CD4-positive, alpha-beta T cell (primary cell): Measurements from ENCODE around the gene RAI1. TPM values are rescaled to one million over a fixed set of nuclear protein-coding genes. Genes with fewer than 3 reads are reported as not detected.
A peak's percentile ranks its signal among the peaks of the same experiment; 100 is the strongest.

Source experiments
- ATAC-seq: fragments of 200-7000 bp; cut with Tn5 transposase; one replicate; pipeline ENCODE4 v1.10.0; 2022; ENCODE audit warnings: mild to moderate bottlenecking; ENCODE audit not compliant: poor library complexity
- CTCF ChIA-PET: fragments of 350-600 bp; sonication (Branson Sonifier 250); formaldehyde crosslinking; loops from one replicate; lab custom pipeline; 2021; ENCODE audit warnings: antibody characterized with exemption, inconsistent platforms; lab: Charles Lee
- POLR2A ChIA-PET: fragments of 350-600 bp; sonication (Branson Sonifier 250); formaldehyde crosslinking; loops from one replicate; lab custom pipeline; 2021; ENCODE audit warnings: antibody characterized with exemption, inconsistent platforms; lab: Charles Lee
- DNase-seq, 14 experiments: peaks; one replicate each; pipeline ENCODE4 v3.0.0-alpha.2; 2013 to 2020; ENCODE audit warnings: mixed read lengths in 2 of 14
- H3K27ac ChIP-seq, 2 donors: one replicate each; pipeline versions ENCODE4 v1.5.1 to v1.7.0; 2013; ENCODE audit warnings: low read length in 2 of 2, low read depth in 1 of 2, mild to moderate bottlenecking in 1 of 2
- H3K27me3 ChIP-seq, 2 experiments: 1 replicate in 1 of 2; 2 replicates in 1 of 2; pipeline versions ENCODE4 v1.6.1 to v1.7.0; 2013; ENCODE audit warnings: low read length in 2 of 2, control low read depth in 1 of 2, mild to moderate bottlenecking in 1 of 2, moderate library complexity in 1 of 2; ENCODE audit not compliant: insufficient read depth in 2 of 2, control insufficient read depth in 1 of 2
- H3K36me3 ChIP-seq: one replicate; pipeline ENCODE4 v1.6.1; 2013; ENCODE audit warnings: low read length, control low read depth; ENCODE audit not compliant: insufficient read depth
- H3K4me1 ChIP-seq: one replicate; pipeline ENCODE4 v1.6.1; 2013; ENCODE audit warnings: low read length, control low read depth; ENCODE audit not compliant: insufficient read depth
- H3K4me3 ChIP-seq: one replicate; pipeline ENCODE4 v1.5.1; 2013; ENCODE audit warnings: mild to moderate bottlenecking, low read length, moderate library complexity
- H3K9me3 ChIP-seq, 2 experiments: 1 replicate in 1 of 2; 2 replicates in 1 of 2; pipeline versions ENCODE4 v1.6.1 to v1.7.0; 2013; ENCODE audit warnings: low read length in 2 of 2, mild to moderate bottlenecking in 2 of 2, control low read depth in 1 of 2, moderate library complexity in 1 of 2; ENCODE audit not compliant: control insufficient read depth in 1 of 2, insufficient read depth in 1 of 2
- H3K27ac Mint-ChIP-seq: one replicate; pipeline ENCODE4 v1.8.0; 2020; ENCODE audit warnings: mixed read lengths
- H3K27me3 Mint-ChIP-seq: one replicate; pipeline ENCODE4 v1.8.0; 2021; ENCODE audit warnings: mixed read lengths
- H3K36me3 Mint-ChIP-seq: one replicate; pipeline ENCODE4 v1.8.0; 2021; ENCODE audit warnings: low read depth, mixed read lengths
- H3K4me1 Mint-ChIP-seq: one replicate; pipeline ENCODE4 v1.8.0; 2021; ENCODE audit warnings: low read depth, mixed read lengths
- H3K4me3 Mint-ChIP-seq: one replicate; pipeline ENCODE4 v1.8.0; 2020; ENCODE audit warnings: mild to moderate bottlenecking, mixed read lengths
- H3K9me3 Mint-ChIP-seq: one replicate; pipeline ENCODE4 v1.8.0; 2020; ENCODE audit warnings: mixed read lengths
- intact Hi-C, 2 experiments: fragments of 100-400 bp; cut with DNase I in 1 of 2; cut with micrococcal nuclease in 1 of 2; formaldehyde crosslinking; loops; one replicate each; pipeline versions ENCODE4 v1.15.1 to v1.9.0; 2023 to 2025; cut with DNase I, micrococcal nuclease
- total RNA-seq, 174 experiments: library from RNA in 2 of 174; stranded (reverse) in 2 of 174; gene quantifications; one replicate each; pipeline ENCODE4 v1.2.3 and lab custom pipeline; 2021 to 2026
- TF ChIP-seq, protein P1 (sequence below): fragments of 200-600 bp; IDR thresholded peaks from one replicate; pipeline ENCODE4 v1.8.0; 2022; ENCODE audit warnings: antibody characterized with exemption, mild to moderate bottlenecking

Gene RAI1
- total RNA-seq, 2 experiments from 2014 or later: 19.3 to 25.2 TPM

DNA sequence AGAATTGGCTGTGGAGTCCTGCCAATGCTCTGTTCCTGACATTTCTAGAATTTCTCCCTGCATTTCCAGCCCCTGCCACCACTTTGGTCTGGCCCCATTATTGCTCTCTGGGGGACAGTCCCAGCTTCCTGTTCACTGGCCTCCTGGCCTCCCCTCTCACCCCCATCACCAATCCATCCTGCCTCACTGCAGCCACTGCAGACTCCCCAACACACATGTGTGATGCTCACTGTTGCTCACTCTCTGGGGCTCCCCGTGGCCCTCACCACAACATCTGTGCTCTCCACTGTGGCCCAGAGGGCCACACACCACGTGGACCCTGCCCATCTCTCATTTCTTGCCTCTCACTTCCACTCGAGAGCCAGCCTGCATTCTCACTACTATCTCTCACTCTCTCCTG lies 91.0 kb downstream of the RAI1 start:
- Mint-ChIP-seq H3K9me3 (no peaks in the 10 kb centered on the region), H3K27ac (no peak overlapping the region), H3K4me1 (no peaks in the 10 kb centered on the region), H3K27me3 (no peaks in the 10 kb centered on the region), H3K36me3 (no peaks in the 10 kb centered on the region), H3K4me3 (no peak overlapping the region)
- POLR2A ChIA-PET: no interaction called here
- no peaks in the 10 kb centered on the region for H3K36me3 ChIP-seq
- H3K4me3 ChIP-seq: no peak overlapping the region
- no peaks in the 10 kb centered on the region for H3K9me3 ChIP-seq
- H3K27me3 ChIP-seq: no peaks in the 10 kb centered on the region
- intact Hi-C loops: loop anchor here in 1 of 2 experiments (5.0 kb wide), 1 partner anchor 40 kb away; no protein-coding TSS in a partner anchor
- TF ChIP-seq, protein P1, sequence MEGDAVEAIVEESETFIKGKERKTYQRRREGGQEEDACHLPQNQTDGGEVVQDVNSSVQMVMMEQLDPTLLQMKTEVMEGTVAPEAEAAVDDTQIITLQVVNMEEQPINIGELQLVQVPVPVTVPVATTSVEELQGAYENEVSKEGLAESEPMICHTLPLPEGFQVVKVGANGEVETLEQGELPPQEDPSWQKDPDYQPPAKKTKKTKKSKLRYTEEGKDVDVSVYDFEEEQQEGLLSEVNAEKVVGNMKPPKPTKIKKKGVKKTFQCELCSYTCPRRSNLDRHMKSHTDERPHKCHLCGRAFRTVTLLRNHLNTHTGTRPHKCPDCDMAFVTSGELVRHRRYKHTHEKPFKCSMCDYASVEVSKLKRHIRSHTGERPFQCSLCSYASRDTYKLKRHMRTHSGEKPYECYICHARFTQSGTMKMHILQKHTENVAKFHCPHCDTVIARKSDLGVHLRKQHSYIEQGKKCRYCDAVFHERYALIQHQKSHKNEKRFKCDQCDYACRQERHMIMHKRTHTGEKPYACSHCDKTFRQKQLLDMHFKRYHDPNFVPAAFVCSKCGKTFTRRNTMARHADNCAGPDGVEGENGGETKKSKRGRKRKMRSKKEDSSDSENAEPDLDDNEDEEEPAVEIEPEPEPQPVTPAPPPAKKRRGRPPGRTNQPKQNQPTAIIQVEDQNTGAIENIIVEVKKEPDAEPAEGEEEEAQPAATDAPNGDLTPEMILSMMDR: no peak
- ATAC-seq (no peak), DNase-seq (no peak)
- H3K4me1 ChIP-seq: no peaks in the 10 kb centered on the region
- H3K27ac ChIP-seq: no peak overlapping the region
- CTCF ChIA-PET: no interaction called here

DNA sequence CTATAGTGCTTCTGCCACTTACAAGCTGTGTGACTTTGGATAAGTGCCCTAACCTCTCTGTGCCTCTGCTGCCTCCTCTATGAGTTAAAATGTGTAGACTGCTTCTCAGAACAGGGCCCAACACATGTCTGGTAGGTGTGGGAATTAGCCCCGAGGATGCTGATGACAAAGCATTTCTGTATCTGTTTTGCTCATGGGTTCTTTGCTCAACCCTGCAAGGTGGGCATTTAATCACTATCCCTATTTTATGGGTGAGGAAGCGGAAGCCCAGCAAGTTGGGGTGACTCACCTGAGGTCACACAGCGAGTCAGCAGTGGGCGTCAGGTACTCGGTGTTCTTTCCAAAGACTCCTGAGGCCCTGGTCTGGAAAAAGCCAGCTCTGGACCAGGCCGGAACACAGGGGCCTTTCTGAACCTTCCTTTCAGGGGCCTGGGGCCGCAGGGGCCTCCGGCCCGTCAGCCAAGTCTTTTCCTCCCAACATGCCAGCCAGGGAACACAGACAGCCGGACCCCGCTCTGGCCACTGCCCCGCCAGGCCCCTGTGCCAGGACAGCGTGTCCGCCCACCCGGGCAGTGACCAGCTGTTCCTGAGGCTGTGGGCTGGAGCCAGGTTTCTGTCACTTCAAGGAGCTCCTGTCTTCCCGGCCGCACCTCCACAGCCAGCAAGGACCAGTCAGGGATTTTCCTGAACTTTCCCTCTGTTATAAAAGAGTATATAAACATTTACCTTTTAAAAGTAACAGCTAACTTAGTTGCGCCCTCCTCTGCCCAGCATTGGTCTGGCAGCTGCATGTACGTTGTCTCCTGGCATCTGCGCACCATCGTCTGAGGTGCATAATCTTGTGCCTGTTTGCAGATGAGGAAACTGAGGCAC lies 93.0 kb downstream of the RAI1 start:
- H3K9me3 Mint-ChIP-seq: no peaks in the 10 kb centered on the region
- no peak overlapping the region for H3K27ac ChIP-seq
- TF ChIP-seq, protein P1: peak; percentile 28
- no peaks in the 10 kb centered on the region for H3K27me3 ChIP-seq
- H3K27ac Mint-ChIP-seq: no peak overlapping the region
- DNase-seq (peak in 1 of 14 experiments; percentile 32), ATAC-seq (no peak)
- CTCF ChIA-PET: no interaction called here
- H3K9me3 ChIP-seq: no peaks in the 10 kb centered on the region
- H3K27me3 Mint-ChIP-seq: no peaks in the 10 kb centered on the region
- POLR2A ChIA-PET: interaction anchor here (0.9 kb wide), 1 partner anchor 10 kb away, joined by 3 read pairs; no protein-coding TSS in a partner anchor
- H3K4me3 ChIP-seq: no peak overlapping the region
- H3K4me3 Mint-ChIP-seq: no peak overlapping the region
- H3K4me1 Mint-ChIP-seq: no peaks in the 10 kb centered on the region
- no peaks in the 10 kb centered on the region for H3K36me3 ChIP-seq
- no peaks in the 10 kb centered on the region for H3K36me3 Mint-ChIP-seq
- intact Hi-C loops: loop anchor here in 1 of 2 experiments (5.0 kb wide), 1 partner anchor 42 kb away; no protein-coding TSS in a partner anchor
- no peaks in the 10 kb centered on the region for H3K4me1 ChIP-seq

DNA sequence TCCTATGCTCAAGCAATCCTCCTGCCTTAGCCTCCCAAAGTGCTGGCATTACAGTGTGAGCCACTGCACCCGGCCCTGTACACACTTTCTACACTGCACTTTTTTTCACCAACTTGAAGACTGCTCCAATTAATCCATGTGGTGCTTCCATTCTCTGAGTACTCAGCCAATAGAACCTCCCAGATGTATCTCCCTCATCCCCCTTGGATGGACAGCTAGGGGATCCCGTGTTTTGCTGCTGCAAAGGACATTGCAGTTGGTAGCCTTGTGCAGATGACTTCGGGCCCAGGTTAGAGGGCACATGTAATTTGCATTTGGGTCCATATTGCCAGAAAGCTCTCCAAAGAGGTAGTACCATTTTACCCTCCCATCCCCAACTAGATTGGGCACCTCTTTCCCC lies 95.6 kb downstream of the RAI1 start:
- DNase-seq (no peak), ATAC-seq (no peak)
- no peaks in the 10 kb centered on the region for H3K36me3 ChIP-seq
- ChIA-PET CTCF (no interaction called here), POLR2A (no interaction called here)
- peaks cover 0 to 4% of the 10 kb centered on the region in 2 experiments for H3K27me3 ChIP-seq
- Mint-ChIP-seq H3K4me3 (no peak overlapping the region), H3K9me3 (no peaks in the 10 kb centered on the region), H3K27ac (no peak overlapping the region), H3K4me1 (peaks cover 11% of the 10 kb centered on the region), H3K27me3 (no peaks in the 10 kb centered on the region), H3K36me3 (no peaks in the 10 kb centered on the region)
- H3K9me3 ChIP-seq: no peaks in the 10 kb centered on the region
- H3K27ac ChIP-seq: no peak overlapping the region
- TF ChIP-seq, protein P1: no peak
- intact Hi-C loops: loop anchor here in 1 of 2 experiments (5.0 kb wide), 1 partner anchor 95 kb away; the partner anchor contains the start of gene RAI1
- no peak overlapping the region for H3K4me3 ChIP-seq
- peaks cover 8% of the 10 kb centered on the region for H3K4me1 ChIP-seq
